ENCODE measurements around the gene METTL1.

GRCh38 chr12:57759360-57759980, 12.4 kb downstream of the METTL1 start:
- TF ChIP-seq CTCF (IDR thresholded peaks at IDR 0.05; ENCODE audit: low read depth, low read length) (peak; percentile 60), POLR2A (IDR thresholded peaks at IDR 0.05; ENCODE audit: extremely low read depth, insufficient read length) (no peak), MYC (IDR thresholded peaks at IDR 0.05; ENCODE audit: low read depth, low read length) (no peak)
